ENCODE results near the gene GUCA2B. TPM values are rescaled to one million over a fixed set of nuclear protein-coding genes. Genes with fewer than 3 reads are reported as not detected.

The GUCA2B gene
- total RNA-seq: 1 to 10 TPM in 1 of 4 donors, not detected in 3; 2.8 TPM

DNA sequence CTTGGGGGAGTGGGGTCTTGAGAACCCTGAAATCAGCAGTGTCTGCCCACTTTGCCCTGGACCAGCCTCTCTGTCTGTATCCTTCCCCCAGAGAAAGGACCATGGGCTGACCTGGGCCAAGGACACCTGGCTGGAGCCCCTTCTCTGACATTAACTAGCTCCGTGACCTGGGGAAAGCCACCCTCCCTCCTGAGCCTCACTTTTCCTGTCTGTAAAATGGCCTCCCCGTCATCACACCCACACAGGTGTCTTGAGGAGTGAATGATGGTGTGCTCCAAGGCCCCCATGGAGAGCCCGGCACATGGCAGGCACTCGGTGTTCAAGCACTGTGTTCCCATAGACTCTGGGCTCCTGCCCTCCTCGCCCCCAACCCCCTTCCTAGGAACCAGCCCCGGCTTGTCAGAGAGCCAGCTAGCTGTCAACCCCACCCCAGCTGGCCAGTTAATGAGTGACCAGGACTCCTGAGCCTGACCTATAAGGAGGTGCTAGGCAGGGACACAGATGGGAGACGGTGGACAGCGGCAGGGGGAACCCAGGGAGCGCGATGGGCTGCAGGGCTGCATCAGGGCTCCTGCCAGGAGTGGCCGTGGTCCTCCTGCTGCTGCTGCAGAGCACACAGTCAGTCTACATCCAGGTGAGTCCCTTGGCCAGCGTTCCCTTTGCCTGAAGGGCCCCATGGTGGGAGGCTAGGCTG, at the start of gene GUCA2B:
TSS of gene GUCA2B (plus strand) at position 504 of the 694 bp plus-strand sequence. CDS start at position 545, 41 bp downstream.
- intact Hi-C loops (cut with DNase I; ENCODE audit: low total_unique reads): no loop called here
- 79 to 87% methylated on average over 11 to 12 of the region's 12 CpGs for WGBS, 2 donors
- H3K4me3 ChIP-seq (ENCODE audit: low read depth, poor library complexity, severe bottlenecking): no peak within 1 kb of the TSS
- DNase-seq (ENCODE audit: low spot score in 2 of 2): peak in 1 of 2 donors; percentile 78
- TF ChIP-seq POLR2A (IDR thresholded peaks at IDR 0.05) (no peak), CTCF (IDR thresholded peaks at IDR 0.05) (no peak)

DNA sequence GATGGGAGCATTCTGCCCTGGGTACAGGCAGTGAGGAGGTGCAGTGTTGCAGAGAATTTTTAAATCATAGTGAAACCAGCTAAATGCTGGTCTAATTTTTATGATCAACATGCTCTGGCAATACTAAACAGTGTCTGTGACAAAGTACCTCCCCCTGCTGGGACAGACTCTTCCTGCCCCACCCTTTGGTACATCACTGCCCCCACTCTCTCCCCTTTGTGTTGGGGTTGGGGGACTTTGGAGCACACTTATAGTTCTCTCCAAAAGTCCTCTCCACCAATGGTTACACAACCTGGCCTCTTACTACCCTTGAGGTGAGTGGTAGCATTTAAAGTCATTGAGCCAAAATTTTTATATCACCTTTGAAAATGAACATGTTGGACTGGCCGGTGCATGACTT, 48.2 kb upstream of the GUCA2B start:
- 90 to 92% methylated on average over 1 of the region's 1 CpG for WGBS, 2 donors
- H3K4me3 ChIP-seq (ENCODE audit: low read depth, poor library complexity, severe bottlenecking): no peak overlapping the region
- intact Hi-C loops (cut with DNase I; ENCODE audit: low total_unique reads): no loop called here
- TF ChIP-seq POLR2A (IDR thresholded peaks at IDR 0.05) (no peak), CTCF (IDR thresholded peaks at IDR 0.05) (no peak)
- peak in 1 of 2 donors; percentile 17 for DNase-seq (ENCODE audit: low spot score in 2 of 2)

DNA sequence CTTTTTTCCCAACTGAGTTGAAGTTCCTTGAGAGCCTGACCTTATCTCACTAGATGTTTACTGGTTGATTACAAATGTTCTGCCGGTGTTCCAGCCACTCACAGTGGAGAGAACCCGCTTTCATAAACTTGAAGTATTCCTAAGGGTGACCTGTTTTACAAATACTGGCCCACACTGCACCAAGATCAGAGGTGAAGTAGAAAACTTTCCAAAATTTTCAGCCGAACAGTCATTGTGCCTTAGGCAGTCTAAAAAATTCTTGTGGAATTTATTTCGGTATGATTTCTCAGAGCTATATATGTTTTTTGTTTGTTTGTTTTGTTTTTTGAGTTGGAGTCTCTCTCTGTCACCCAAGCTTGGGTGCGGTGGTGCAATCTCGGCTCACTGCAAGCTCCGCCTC, 44.9 kb upstream of the GUCA2B start:
- no peak for TF ChIP-seq POLR2A (IDR thresholded peaks at IDR 0.05)
- TF ChIP-seq CTCF (IDR thresholded peaks at IDR 0.05): no peak
- intact Hi-C loops (cut with DNase I; ENCODE audit: low total_unique reads): no loop called here
- no peak for DNase-seq (ENCODE audit: low spot score in 2 of 2)
- WGBS, 2 donors: 77 to 88% methylated on average over 7 of the region's 7 CpGs
- H3K4me3 ChIP-seq (ENCODE audit: low read depth, poor library complexity, severe bottlenecking): no peak overlapping the region

GRCh38 chr1:42109600-42109999, 43.6 kb upstream of the GUCA2B start:
- TF ChIP-seq POLR2A (IDR thresholded peaks at IDR 0.05): no peak
- TF ChIP-seq CTCF (IDR thresholded peaks at IDR 0.05): no peak
- WGBS, 2 donors: 86% methylated on average over 3 of the region's 3 CpGs
- DNase-seq (ENCODE audit: low spot score in 2 of 2): peak in 1 of 2 donors; percentile 34
- H3K4me3 ChIP-seq (ENCODE audit: low read depth, poor library complexity, severe bottlenecking): no peak overlapping the region
- intact Hi-C loops (cut with DNase I; ENCODE audit: low total_unique reads): no loop called here

- intact Hi-C loops (cut with DNase I; ENCODE audit: low total_unique reads): no loop called here
- WGBS, 2 donors: 73 to 78% methylated on average over 5 of the region's 5 CpGs
- H3K4me3 ChIP-seq (ENCODE audit: low read depth, poor library complexity, severe bottlenecking): no peak overlapping the region
- peak in 1 of 2 donors; percentile 56 for DNase-seq (ENCODE audit: low spot score in 2 of 2)
- TF ChIP-seq POLR2A (IDR thresholded peaks at IDR 0.05) (no peak), CTCF (IDR thresholded peaks at IDR 0.05) (no peak)
Measured at GRCh38 chr1:42114229-42114628, 39.0 kb upstream of the GUCA2B start.

DNA sequence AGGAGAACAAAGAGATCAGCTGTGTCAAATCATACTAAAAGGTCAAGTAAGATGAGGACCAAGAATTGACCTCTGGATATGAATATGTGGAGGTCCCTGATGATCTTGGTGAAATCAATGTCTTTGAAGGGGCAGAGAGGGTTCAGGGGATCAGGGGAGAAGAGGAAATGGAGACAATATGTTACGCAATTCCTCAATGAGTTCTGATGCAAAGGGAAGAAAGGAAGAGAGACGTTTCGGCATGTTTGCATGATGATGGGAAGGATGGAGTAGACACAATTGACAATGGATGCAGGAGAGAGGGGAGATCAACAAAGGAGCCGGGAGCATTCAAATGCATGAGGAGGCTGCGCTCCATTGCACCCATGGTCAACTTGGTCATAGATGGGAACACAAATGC, 36.0 kb upstream of the GUCA2B start:
- no peak overlapping the region for H3K4me3 ChIP-seq (ENCODE audit: low read depth, poor library complexity, severe bottlenecking)
- DNase-seq (ENCODE audit: low spot score in 2 of 2): no peak
- intact Hi-C loops (cut with DNase I; ENCODE audit: low total_unique reads): no loop called here
- TF ChIP-seq POLR2A (IDR thresholded peaks at IDR 0.05) (no peak), CTCF (IDR thresholded peaks at IDR 0.05) (no peak)
- 80 to 85% methylated on average over 5 of the region's 5 CpGs for WGBS, 2 donors
